AML-193 (cell line): Measurements from ENCODE around the gene UVRAG.
"Not testable (repeated sequence)": the region's sequence is repeated elsewhere in the genome, so short reads cannot be mapped to it uniquely, and the experiment has no call there.

Source experiments
- DNase-seq, 2 experiments: peaks; one replicate each; lab custom pipeline; 2025; lab: John Stamatoyannopoulos, UW

The UVRAG gene

GRCh38 chr11:75964071-75964470, 149.1 kb downstream of the UVRAG start:
- no peak for DNase-seq

GRCh38 chr11:75966537-75967287, 151.7 kb downstream of the UVRAG start:
- DNase-seq = peak; percentile 5 to 9

- DNase-seq = no peak
These were observed 153.1 kb downstream of the UVRAG start for GRCh38 chr11:75968021-75968625.

GRCh38 chr11:75969626-75970308, 154.8 kb downstream of the UVRAG start:
- DNase-seq = no peak

GRCh38 chr11:75973710-75974109, 158.7 kb downstream of the UVRAG start:
- not testable (repeated sequence) for DNase-seq

GRCh38 chr11:75979075-75979474, 164.1 kb downstream of the UVRAG start:
- DNase-seq = not testable (repeated sequence)

- not testable (repeated sequence) for DNase-seq
These were observed 164.5 kb downstream of the UVRAG start for GRCh38 chr11:75979479-75980027.

- DNase-seq = no peak
These were observed 165.0 kb downstream of the UVRAG start for GRCh38 chr11:75980031-75980430.

GRCh38 chr11:75981546-75981945, 166.5 kb downstream of the UVRAG start:
- no peak for DNase-seq

- DNase-seq = no peak
These were observed 167.3 kb downstream of the UVRAG start for GRCh38 chr11:75982309-75982708.

GRCh38 chr11:75986966-75987365, 172.0 kb downstream of the UVRAG start:
- DNase-seq = no peak

- DNase-seq = no peak
These were observed 178.1 kb downstream of the UVRAG start for GRCh38 chr11:75993126-75993525.

GRCh38 chr11:75994616-75995015, 179.6 kb downstream of the UVRAG start:
- DNase-seq = no peak

GRCh38 chr11:75996523-75997442, 181.8 kb downstream of the UVRAG start:
- no peak for DNase-seq

- DNase-seq = no peak
These were observed 189.4 kb downstream of the UVRAG start for GRCh38 chr11:76004400-76004799.

- no peak for DNase-seq
These were observed 190.7 kb downstream of the UVRAG start for GRCh38 chr11:76005756-76006155.

GRCh38 chr11:76007166-76007565, 192.2 kb downstream of the UVRAG start:
- no peak for DNase-seq

- no peak for DNase-seq
These were observed 193.5 kb downstream of the UVRAG start for GRCh38 chr11:76008474-76008873.

GRCh38 chr11:76010051-76010450, 195.0 kb downstream of the UVRAG start:
- no peak for DNase-seq

GRCh38 chr11:76013526-76013925, 198.5 kb downstream of the UVRAG start:
- DNase-seq = no peak

GRCh38 chr11:76023236-76024068, 208.4 kb downstream of the UVRAG start:
- DNase-seq = no peak
